HG03108 (cell line): ENCODE results near the gene ZNF607.

Source experiments
- ATAC-seq: cut with Tn5 transposase; IDR thresholded peaks from one replicate; pipeline ENCODE4 v1.9.1; 2021; ENCODE audit warnings: moderate library complexity; ENCODE audit not compliant: unreplicated experiment

Gene ZNF607

GRCh38 chr19:37654629-37655300 lies 64.8 kb downstream of the ZNF607 start:
- ATAC-seq, result peak; percentile 23

GRCh38 chr19:37654118-37654517 lies 65.4 kb downstream of the ZNF607 start:
- ATAC-seq, result no peak
